HEK293 (cell line): ENCODE data around the gene CTCF.
"Not testable (repeated sequence)": the region's sequence is repeated elsewhere in the genome, so short reads cannot be mapped to it uniquely, and the experiment has no call there.

ENCODE experiments used
- PRDM1 ChIP-seq: fragments of 450-650 bp; formaldehyde crosslinking; IDR thresholded peaks from 2 replicates; pipeline ENCODE4; 2016; ENCODE audit warnings: missing biosample characterization, missing genetic modification characterization
- SP7 ChIP-seq: fragments of 450-650 bp; formaldehyde crosslinking; IDR thresholded peaks from 2 replicates; pipeline ENCODE4 v1.5.1; 2016; ENCODE audit warnings: missing biosample characterization, missing genetic modification characterization
- ZBTB1 ChIP-seq: fragments of 450-650 bp; formaldehyde crosslinking; IDR thresholded peaks from 2 replicates; pipeline ENCODE4 v1.5.1; 2016; ENCODE audit warnings: missing biosample characterization, missing genetic modification characterization
- ZNF140 ChIP-seq: fragments of 450-650 bp; formaldehyde crosslinking; IDR thresholded peaks from 2 replicates; pipeline ENCODE4 v1.5.1; 2016; ENCODE audit warnings: missing biosample characterization, missing genetic modification characterization
- ZNF174 ChIP-seq: fragments of 450-650 bp; formaldehyde crosslinking; IDR thresholded peaks from 2 replicates; pipeline ENCODE4 v1.5.0; 2017; ENCODE audit warnings: missing biosample characterization, mild to moderate bottlenecking, missing genetic modification characterization
- ZNF202 ChIP-seq: fragments of 450-650 bp; formaldehyde crosslinking; IDR thresholded peaks from 2 replicates; pipeline ENCODE4 v1.5.1; 2016; ENCODE audit warnings: missing biosample characterization, missing genetic modification characterization, borderline replicate concordance
- ZNF354C ChIP-seq: fragments of 450-650 bp; formaldehyde crosslinking; IDR thresholded peaks from 2 replicates; pipeline ENCODE4 v1.5.1; 2016; ENCODE audit warnings: missing biosample characterization, missing genetic modification characterization, low read depth, borderline replicate concordance
- ZNF560 ChIP-seq: fragments of 450-650 bp; formaldehyde crosslinking; IDR thresholded peaks from 2 replicates; pipeline ENCODE4 v1.5.1; 2017; ENCODE audit warnings: missing biosample characterization, missing genetic modification characterization, borderline replicate concordance
- TF ChIP-seq, protein P1 (sequence below): fragments of 450-650 bp; formaldehyde crosslinking; IDR thresholded peaks from 2 replicates; pipeline ENCODE4 v1.5.1; 2016; ENCODE audit warnings: missing biosample characterization, missing genetic modification characterization
- TF ChIP-seq, protein P2 (sequence below): fragments of 450-650 bp; formaldehyde crosslinking; IDR thresholded peaks from 2 replicates; pipeline ENCODE4 v1.5.1; 2016; ENCODE audit warnings: missing biosample characterization, missing genetic modification characterization, low read depth
- TF ChIP-seq, protein P3 (sequence below): fragments of 450-650 bp; formaldehyde crosslinking; IDR thresholded peaks from 2 replicates; pipeline ENCODE4 v1.5.1; 2016; ENCODE audit warnings: missing biosample characterization, missing genetic modification characterization
- TF ChIP-seq, protein P4 (sequence below): fragments of 450-650 bp; formaldehyde crosslinking; IDR thresholded peaks from 2 replicates; pipeline ENCODE4 v1.5.1; 2016; ENCODE audit warnings: missing biosample characterization, missing genetic modification characterization, borderline replicate concordance
- TF ChIP-seq, protein P5 (sequence below): fragments of 450-650 bp; formaldehyde crosslinking; IDR thresholded peaks from 2 replicates; pipeline ENCODE4 v1.5.1; 2016; ENCODE audit warnings: missing biosample characterization, missing genetic modification characterization

DNA sequence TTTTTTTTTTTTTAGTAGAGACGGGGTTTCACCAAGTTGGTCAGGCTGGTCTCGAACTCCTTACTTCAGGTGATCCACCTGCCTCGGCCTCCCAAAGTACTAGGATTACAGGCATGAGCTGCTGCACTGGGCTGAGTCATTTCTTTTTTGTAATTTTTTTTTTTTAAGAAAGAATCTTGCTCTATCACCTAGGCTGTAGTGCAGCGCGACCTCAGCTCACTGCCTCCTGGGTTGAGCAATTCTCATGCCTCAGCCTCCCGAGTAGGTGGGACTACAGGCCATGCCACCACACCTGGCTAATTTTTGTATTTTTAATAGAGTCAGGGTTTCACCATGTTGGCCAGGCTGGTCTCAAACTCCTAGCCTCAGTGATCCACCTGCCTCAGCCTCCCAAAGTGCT, 28.3 kb upstream of the CTCF start:
- TF ChIP-seq ZNF202 (tag by site-specific recombination); PRDM1; ZNF140; ZNF354C (tag by site-specific recombination); ZNF560 (tag by site-specific recombination); ZBTB1; SP7; ZNF174 (tag by site-specific recombination): not testable (repeated sequence)
- TF ChIP-seq, protein P1, sequence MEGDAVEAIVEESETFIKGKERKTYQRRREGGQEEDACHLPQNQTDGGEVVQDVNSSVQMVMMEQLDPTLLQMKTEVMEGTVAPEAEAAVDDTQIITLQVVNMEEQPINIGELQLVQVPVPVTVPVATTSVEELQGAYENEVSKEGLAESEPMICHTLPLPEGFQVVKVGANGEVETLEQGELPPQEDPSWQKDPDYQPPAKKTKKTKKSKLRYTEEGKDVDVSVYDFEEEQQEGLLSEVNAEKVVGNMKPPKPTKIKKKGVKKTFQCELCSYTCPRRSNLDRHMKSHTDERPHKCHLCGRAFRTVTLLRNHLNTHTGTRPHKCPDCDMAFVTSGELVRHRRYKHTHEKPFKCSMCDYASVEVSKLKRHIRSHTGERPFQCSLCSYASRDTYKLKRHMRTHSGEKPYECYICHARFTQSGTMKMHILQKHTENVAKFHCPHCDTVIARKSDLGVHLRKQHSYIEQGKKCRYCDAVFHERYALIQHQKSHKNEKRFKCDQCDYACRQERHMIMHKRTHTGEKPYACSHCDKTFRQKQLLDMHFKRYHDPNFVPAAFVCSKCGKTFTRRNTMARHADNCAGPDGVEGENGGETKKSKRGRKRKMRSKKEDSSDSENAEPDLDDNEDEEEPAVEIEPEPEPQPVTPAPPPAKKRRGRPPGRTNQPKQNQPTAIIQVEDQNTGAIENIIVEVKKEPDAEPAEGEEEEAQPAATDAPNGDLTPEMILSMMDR (tag by site-specific recombination) = not testable (repeated sequence)
- TF ChIP-seq, protein P2, sequence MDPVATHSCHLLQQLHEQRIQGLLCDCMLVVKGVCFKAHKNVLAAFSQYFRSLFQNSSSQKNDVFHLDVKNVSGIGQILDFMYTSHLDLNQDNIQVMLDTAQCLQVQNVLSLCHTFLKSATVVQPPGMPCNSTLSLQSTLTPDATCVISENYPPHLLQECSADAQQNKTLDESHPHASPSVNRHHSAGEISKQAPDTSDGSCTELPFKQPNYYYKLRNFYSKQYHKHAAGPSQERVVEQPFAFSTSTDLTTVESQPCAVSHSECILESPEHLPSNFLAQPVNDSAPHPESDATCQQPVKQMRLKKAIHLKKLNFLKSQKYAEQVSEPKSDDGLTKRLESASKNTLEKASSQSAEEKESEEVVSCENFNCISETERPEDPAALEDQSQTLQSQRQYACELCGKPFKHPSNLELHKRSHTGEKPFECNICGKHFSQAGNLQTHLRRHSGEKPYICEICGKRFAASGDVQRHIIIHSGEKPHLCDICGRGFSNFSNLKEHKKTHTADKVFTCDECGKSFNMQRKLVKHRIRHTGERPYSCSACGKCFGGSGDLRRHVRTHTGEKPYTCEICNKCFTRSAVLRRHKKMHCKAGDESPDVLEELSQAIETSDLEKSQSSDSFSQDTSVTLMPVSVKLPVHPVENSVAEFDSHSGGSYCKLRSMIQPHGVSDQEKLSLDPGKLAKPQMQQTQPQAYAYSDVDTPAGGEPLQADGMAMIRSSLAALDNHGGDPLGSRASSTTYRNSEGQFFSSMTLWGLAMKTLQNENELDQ (tag by site-specific recombination) = not testable (repeated sequence)
- TF ChIP-seq, protein P3, sequence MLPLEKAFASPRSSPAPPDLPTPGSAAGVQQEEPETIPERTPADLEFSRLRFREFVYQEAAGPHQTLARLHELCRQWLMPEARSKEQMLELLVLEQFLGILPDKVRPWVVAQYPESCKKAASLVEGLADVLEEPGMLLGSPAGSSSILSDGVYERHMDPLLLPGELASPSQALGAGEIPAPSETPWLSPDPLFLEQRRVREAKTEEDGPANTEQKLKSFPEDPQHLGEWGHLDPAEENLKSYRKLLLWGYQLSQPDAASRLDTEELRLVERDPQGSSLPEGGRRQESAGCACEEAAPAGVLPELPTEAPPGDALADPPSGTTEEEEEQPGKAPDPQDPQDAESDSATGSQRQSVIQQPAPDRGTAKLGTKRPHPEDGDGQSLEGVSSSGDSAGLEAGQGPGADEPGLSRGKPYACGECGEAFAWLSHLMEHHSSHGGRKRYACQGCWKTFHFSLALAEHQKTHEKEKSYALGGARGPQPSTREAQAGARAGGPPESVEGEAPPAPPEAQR (tag by site-specific recombination) = not testable (repeated sequence)
- TF ChIP-seq, protein P4, sequence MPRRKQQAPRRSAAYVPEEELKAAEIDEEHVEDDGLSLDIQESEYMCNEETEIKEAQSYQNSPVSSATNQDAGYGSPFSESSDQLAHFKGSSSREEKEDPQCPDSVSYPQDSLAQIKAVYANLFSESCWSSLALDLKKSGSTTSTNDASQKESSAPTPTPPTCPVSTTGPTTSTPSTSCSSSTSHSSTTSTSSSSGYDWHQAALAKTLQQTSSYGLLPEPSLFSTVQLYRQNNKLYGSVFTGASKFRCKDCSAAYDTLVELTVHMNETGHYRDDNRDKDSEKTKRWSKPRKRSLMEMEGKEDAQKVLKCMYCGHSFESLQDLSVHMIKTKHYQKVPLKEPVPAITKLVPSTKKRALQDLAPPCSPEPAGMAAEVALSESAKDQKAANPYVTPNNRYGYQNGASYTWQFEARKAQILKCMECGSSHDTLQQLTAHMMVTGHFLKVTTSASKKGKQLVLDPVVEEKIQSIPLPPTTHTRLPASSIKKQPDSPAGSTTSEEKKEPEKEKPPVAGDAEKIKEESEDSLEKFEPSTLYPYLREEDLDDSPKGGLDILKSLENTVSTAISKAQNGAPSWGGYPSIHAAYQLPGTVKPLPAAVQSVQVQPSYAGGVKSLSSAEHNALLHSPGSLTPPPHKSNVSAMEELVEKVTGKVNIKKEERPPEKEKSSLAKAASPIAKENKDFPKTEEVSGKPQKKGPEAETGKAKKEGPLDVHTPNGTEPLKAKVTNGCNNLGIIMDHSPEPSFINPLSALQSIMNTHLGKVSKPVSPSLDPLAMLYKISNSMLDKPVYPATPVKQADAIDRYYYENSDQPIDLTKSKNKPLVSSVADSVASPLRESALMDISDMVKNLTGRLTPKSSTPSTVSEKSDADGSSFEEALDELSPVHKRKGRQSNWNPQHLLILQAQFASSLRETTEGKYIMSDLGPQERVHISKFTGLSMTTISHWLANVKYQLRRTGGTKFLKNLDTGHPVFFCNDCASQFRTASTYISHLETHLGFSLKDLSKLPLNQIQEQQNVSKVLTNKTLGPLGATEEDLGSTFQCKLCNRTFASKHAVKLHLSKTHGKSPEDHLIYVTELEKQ (tag by site-specific recombination) = not testable (repeated sequence)
- TF ChIP-seq, protein P5, sequence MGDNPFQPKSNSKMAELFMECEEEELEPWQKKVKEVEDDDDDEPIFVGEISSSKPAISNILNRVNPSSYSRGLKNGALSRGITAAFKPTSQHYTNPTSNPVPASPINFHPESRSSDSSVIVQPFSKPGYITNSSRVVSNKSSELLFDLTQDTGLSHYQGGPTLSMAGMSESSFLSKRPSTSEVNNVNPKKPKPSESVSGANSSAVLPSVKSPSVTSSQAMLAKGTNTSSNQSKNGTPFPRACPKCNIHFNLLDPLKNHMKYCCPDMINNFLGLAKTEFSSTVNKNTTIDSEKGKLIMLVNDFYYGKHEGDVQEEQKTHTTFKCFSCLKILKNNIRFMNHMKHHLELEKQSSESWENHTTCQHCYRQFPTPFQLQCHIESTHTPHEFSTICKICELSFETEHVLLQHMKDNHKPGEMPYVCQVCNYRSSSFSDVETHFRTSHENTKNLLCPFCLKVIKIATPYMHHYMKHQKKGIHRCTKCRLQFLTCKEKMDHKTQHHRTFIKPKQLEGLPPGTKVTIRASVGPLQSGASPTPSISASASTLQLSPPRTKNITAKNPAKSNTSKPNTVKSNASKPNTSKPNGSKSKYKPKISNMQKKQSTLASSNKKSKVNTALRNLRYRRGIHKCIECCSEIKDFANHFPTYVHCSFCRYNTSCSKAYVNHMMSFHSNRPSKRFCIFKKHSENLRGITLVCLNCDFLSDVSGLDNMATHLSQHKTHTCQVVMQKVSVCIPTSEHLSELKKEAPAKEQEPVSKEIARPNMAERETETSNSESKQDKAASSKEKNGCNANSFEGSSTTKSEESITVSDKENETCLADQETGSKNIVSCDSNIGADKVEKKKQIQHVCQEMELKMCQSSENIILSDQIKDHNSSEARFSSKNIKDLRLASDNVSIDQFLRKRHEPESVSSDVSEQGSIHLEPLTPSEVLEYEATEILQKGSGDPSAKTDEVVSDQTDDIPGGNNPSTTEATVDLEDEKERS (tag by site-specific recombination) = not testable (repeated sequence)
